Right lobe of liver (tissue), 4 donors: ENCODE data around the gene BCAS2.

Source experiments
- CTCF ChIP-seq, 4 donors: fragments of 200-600 bp in 3 of 4; fragments of 450-650 bp in 1 of 4; IDR thresholded peaks; one replicate each; pipeline versions ENCODE4 v1.5.1 to v1.8.0; 2016 to 2022; ENCODE audit warnings: antibody characterized with exemption in 4 of 4, mild to moderate bottlenecking in 2 of 4
- POLR2A ChIP-seq: fragments of 450-650 bp; IDR thresholded peaks from one replicate; pipeline ENCODE4 v1.6.1; 2017; ENCODE audit warnings: antibody characterized with exemption, mild to moderate bottlenecking
- donor health status: DM: no; HTN: no; CAD: no.
- donor health status: DM: no; HTN: no; CAD: no.
- donor health status: DM: no; HTN: yes; CAD: no.

DNA sequence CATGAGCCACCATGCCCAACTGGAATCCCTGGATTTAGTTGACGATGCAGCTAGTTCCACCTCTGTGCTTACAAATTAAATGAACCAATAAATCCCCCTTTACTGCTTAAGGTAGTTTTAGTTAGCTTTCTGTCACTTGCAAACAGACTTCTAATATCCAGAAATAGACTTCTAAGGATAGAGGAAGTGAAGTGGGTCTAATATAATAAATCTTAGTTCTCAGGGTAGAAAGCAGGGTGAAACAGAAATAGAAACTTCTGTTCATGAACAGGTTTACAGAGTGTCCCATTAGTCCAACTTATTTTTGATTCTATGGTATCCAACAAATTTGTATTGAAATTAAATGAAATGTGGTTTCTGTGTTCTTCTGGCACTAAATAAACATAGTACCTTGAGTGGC is 20.1 kb downstream of the BCAS2 start:
- TF ChIP-seq POLR2A (no peak), CTCF (IDR thresholded peaks at IDR 0.05) (no peak)
